Activated CD8-positive, alpha-beta T cell treated with anti-CD3 and anti-CD28 coated beads, Interleukin-2, amount 10 ng/mL, durations not matched to agents 7 days and 5 days (primary cell): ENCODE results near the gene SLC30A5. TPM values are rescaled to one million over a fixed set of nuclear protein-coding genes. Genes with fewer than 3 reads are reported as not detected.
A peak's percentile ranks its signal among the peaks of the same experiment; 100 is the strongest.
"Not testable (repeated sequence)": the region's sequence is repeated elsewhere in the genome, so short reads cannot be mapped to it uniquely, and the experiment has no call there.

Experiments
- ATAC-seq: fragments of 150-1000 bp; cut with Tn5 transposase; one replicate; pipeline ENCODE4 v1.10.0; 2021; ENCODE audit warnings: moderate library complexity
- CTCF ChIA-PET: fragments of 350-600 bp; sonication (Branson Sonifier 250); formaldehyde crosslinking; loops from one replicate; lab custom pipeline; 2021; ENCODE audit warnings: antibody characterized with exemption; lab: Charles Lee
- POLR2A ChIA-PET: fragments of 350-600 bp; sonication (Branson Sonifier 250); formaldehyde crosslinking; loops from one replicate; lab custom pipeline; 2021; ENCODE audit warnings: antibody characterized with exemption; lab: Charles Lee
- DNase-seq: peaks from one replicate; pipeline ENCODE4 v3.0.0-alpha.2; 2020
- H3K27ac Mint-ChIP-seq: one replicate; pipeline ENCODE4 v1.8.0; 2021; ENCODE audit warnings: mild to moderate bottlenecking, mixed read lengths
- H3K27me3 Mint-ChIP-seq: one replicate; pipeline ENCODE4 v1.8.0; 2021; ENCODE audit warnings: low read depth, mixed read lengths
- H3K36me3 Mint-ChIP-seq: one replicate; pipeline ENCODE4 v1.8.0; 2021; ENCODE audit warnings: low read depth, mixed read lengths
- H3K4me1 Mint-ChIP-seq: one replicate; pipeline ENCODE4 v1.8.0; 2021; ENCODE audit warnings: low read depth, mixed read lengths
- H3K4me3 Mint-ChIP-seq: one replicate; pipeline ENCODE4 v1.8.0; 2021; ENCODE audit warnings: mild to moderate bottlenecking, mixed read lengths
- H3K9me3 Mint-ChIP-seq: one replicate; pipeline ENCODE4 v1.8.0; 2022; ENCODE audit warnings: mixed read lengths; ENCODE audit not compliant: insufficient read depth
- total RNA-seq, 2 experiments: library from RNA; stranded (reverse); gene quantifications; one replicate each; pipeline ENCODE4 v1.2.3, GENCODE V29; 2021

The SLC30A5 gene
- total RNA-seq, 2 experiments from 2014 or later, result 32.7 to 33.6 TPM

- H3K36me3 Mint-ChIP-seq, H3K9me3 Mint-ChIP-seq, H3K4me1 Mint-ChIP-seq, H3K4me3 Mint-ChIP-seq, H3K27ac Mint-ChIP-seq, H3K27me3 Mint-ChIP-seq, ATAC-seq, POLR2A ChIA-PET, DNase-seq: not testable (repeated sequence)
- CTCF ChIA-PET, result interaction anchor here (1.4 kb wide), 1 partner anchor 97 kb away, joined by 3 read pairs; no protein-coding TSS in a partner anchor
These were observed 46.4 kb downstream of the SLC30A5 start for GRCh38 chr5:69140239-69140638.

GRCh38 chr5:69140827-69141226 is 47.0 kb downstream of the SLC30A5 start:
- CTCF ChIA-PET, result interaction anchor here (1.0 kb wide), 1 partner anchor 49 kb away, joined by 3 read pairs; no protein-coding TSS in a partner anchor
- ATAC-seq, result no peak

GRCh38 chr5:69148576-69148975 is 54.8 kb downstream of the SLC30A5 start:
- H3K4me3 Mint-ChIP-seq, H3K27ac Mint-ChIP-seq, H3K36me3 Mint-ChIP-seq, ATAC-seq, POLR2A ChIA-PET, DNase-seq, H3K27me3 Mint-ChIP-seq, H3K4me1 Mint-ChIP-seq, H3K9me3 Mint-ChIP-seq: not testable (repeated sequence)
- CTCF ChIA-PET, result interaction anchor here (1.3 kb wide), 1 partner anchor 105 kb away, joined by 3 read pairs; no protein-coding TSS in a partner anchor

More at GRCh38 chr5:69140827-69141226, 47.0 kb downstream of the SLC30A5 start:
- Mint-ChIP-seq H3K4me1 (no peaks in the 10 kb centered on the region), H3K27me3 (no peaks in the 10 kb centered on the region), H3K27ac (no peak overlapping the region), H3K36me3 (no peaks in the 10 kb centered on the region), H3K4me3 (no peak overlapping the region), H3K9me3 (peaks cover 4% of the 10 kb centered on the region)
- POLR2A ChIA-PET, result no interaction called here
- no peak for DNase-seq

- no peak for DNase-seq
- Mint-ChIP-seq H3K27ac (no peak overlapping the region), H3K36me3 (no peaks in the 10 kb centered on the region), H3K27me3 (no peaks in the 10 kb centered on the region), H3K4me3 (no peak overlapping the region), H3K4me1 (no peaks in the 10 kb centered on the region), H3K9me3 (no peaks in the 10 kb centered on the region)
- ChIA-PET POLR2A (no interaction called here), CTCF (interaction anchor here (1.3 kb wide), 1 partner anchor 106 kb away, joined by 3 read pairs; no protein-coding TSS in a partner anchor)
- no peak for ATAC-seq
These were observed 55.3 kb downstream of the SLC30A5 start for GRCh38 chr5:69148981-69149675.

- H3K4me1 Mint-ChIP-seq, result no peaks in the 10 kb centered on the region
- no peaks in the 10 kb centered on the region for H3K36me3 Mint-ChIP-seq
- no peaks in the 10 kb centered on the region for H3K9me3 Mint-ChIP-seq
- no peak overlapping the region for H3K27ac Mint-ChIP-seq
- H3K4me3 Mint-ChIP-seq, result no peak overlapping the region
- no peaks in the 10 kb centered on the region for H3K27me3 Mint-ChIP-seq
- CTCF ChIA-PET, result interaction anchor here (1.3 kb wide), 1 partner anchor 107 kb away, joined by 3 read pairs; no protein-coding TSS in a partner anchor
- POLR2A ChIA-PET, result no interaction called here
- no peak for DNase-seq
- ATAC-seq, result no peak
These were observed 55.8 kb downstream of the SLC30A5 start for GRCh38 chr5:69149676-69150010.

GRCh38 chr5:69152731-69153130 is 58.9 kb downstream of the SLC30A5 start:
- CTCF ChIA-PET, result no interaction called here
- no peaks in the 10 kb centered on the region for H3K9me3 Mint-ChIP-seq
- no peak overlapping the region for H3K4me3 Mint-ChIP-seq
- no peaks in the 10 kb centered on the region for H3K4me1 Mint-ChIP-seq
- POLR2A ChIA-PET, result no interaction called here
- H3K36me3 Mint-ChIP-seq, result no peaks in the 10 kb centered on the region
- H3K27ac Mint-ChIP-seq, result no peak overlapping the region
- no peak for ATAC-seq
- no peaks in the 10 kb centered on the region for H3K27me3 Mint-ChIP-seq
- DNase-seq, result no peak

GRCh38 chr5:69156456-69156855 is 62.6 kb downstream of the SLC30A5 start:
- Mint-ChIP-seq H3K27me3 (no peaks in the 10 kb centered on the region), H3K9me3 (no peaks in the 10 kb centered on the region), H3K4me1 (no peaks in the 10 kb centered on the region), H3K27ac (no peak overlapping the region), H3K36me3 (no peaks in the 10 kb centered on the region), H3K4me3 (no peak overlapping the region)
- ATAC-seq (no peak), DNase-seq (no peak)
- CTCF ChIA-PET, result no interaction called here
- POLR2A ChIA-PET, result interaction anchor here (0.7 kb wide), 1 partner anchor 29 kb away, joined by 3 read pairs; no protein-coding TSS in a partner anchor

GRCh38 chr5:69158039-69158438 is 64.2 kb downstream of the SLC30A5 start:
- ATAC-seq (no peak), DNase-seq (no peak)
- Mint-ChIP-seq H3K27ac (no peak overlapping the region), H3K4me1 (no peaks in the 10 kb centered on the region), H3K4me3 (no peak overlapping the region), H3K36me3 (no peaks in the 10 kb centered on the region), H3K27me3 (no peaks in the 10 kb centered on the region), H3K9me3 (no peaks in the 10 kb centered on the region)
- CTCF ChIA-PET, result interaction anchor here (1.1 to 1.6 kb wide), 2 partner anchors 11 to 64 kb away, joined by 3 to 4 read pairs; partner anchors contain the start of gene SLC30A5
- POLR2A ChIA-PET, result no interaction called here

- peaks cover under 1% of the 10 kb centered on the region for H3K4me1 Mint-ChIP-seq
- H3K4me3 Mint-ChIP-seq, result no peak overlapping the region
- no peaks in the 10 kb centered on the region for H3K27me3 Mint-ChIP-seq
- DNase-seq, result no peak
- H3K27ac Mint-ChIP-seq, result no peak overlapping the region
- H3K36me3 Mint-ChIP-seq, result no peaks in the 10 kb centered on the region
- ChIA-PET POLR2A (no interaction called here), CTCF (no interaction called here)
- no peaks in the 10 kb centered on the region for H3K9me3 Mint-ChIP-seq
- no peak for ATAC-seq
These were observed 66.8 kb downstream of the SLC30A5 start for GRCh38 chr5:69160651-69161050.

- POLR2A ChIA-PET, result interaction anchor here (0.7 to 3.1 kb wide), 11 partner anchors 8 to 166 kb away, joined by 3 to 24 read pairs (median 4); partner anchors contain the start of genes CCDC125, CENPH and SLC30A5
- Mint-ChIP-seq H3K27me3 (no peaks in the 10 kb centered on the region), H3K36me3 (peaks cover 45% of the 10 kb centered on the region), H3K4me1 (peaks cover 45% of the 10 kb centered on the region), H3K27ac (peak within 1 kb of the TSS; percentile 93), H3K4me3 (peak within 1 kb of the TSS; percentile 89), H3K9me3 (no peaks in the 10 kb centered on the region)
- DNase-seq, result peak; percentile 99
- ATAC-seq, result peak; percentile 99
- CTCF ChIA-PET, result interaction anchor here (0.7 to 5.5 kb wide), 4 partner anchors 23 to 124 kb away, joined by 3 to 36 read pairs (median 10); partner anchors contain the start of genes CENPH and SLC30A5
These were observed 73.1 kb downstream of the SLC30A5 start, which contains the start of gene CCNB1 for GRCh38 chr5:69166686-69167492. Gene CCNB1 (plus strand): TSS chr5:69167150. CDS start chr5:69167263, 113 bp downstream.

- peaks cover 50% of the 10 kb centered on the region for H3K36me3 Mint-ChIP-seq
- H3K9me3 Mint-ChIP-seq, result no peaks in the 10 kb centered on the region
- ChIA-PET POLR2A (interaction anchor here (0.7 to 3.1 kb wide), 7 partner anchors 10 to 125 kb away, joined by 3 to 24 read pairs (median 4); partner anchors contain the start of genes CDK7, CENPH and SLC30A5), CTCF (interaction anchor here (0.7 to 5.5 kb wide), 6 partner anchors 16 to 167 kb away, joined by 3 to 36 read pairs (median 6); partner anchors contain the start of genes CENPH and SLC30A5)
- ATAC-seq (no peak), DNase-seq (peak; percentile 31)
- H3K4me3 Mint-ChIP-seq, result peak overlapping the region; percentile 89
- H3K27me3 Mint-ChIP-seq, result no peaks in the 10 kb centered on the region
- H3K4me1 Mint-ChIP-seq, result peaks cover 45% of the 10 kb centered on the region
- H3K27ac Mint-ChIP-seq, result peak overlapping the region; percentile 93
These were observed 73.7 kb downstream of the SLC30A5 start for GRCh38 chr5:69167493-69167855.
